ENCODE measurements around the gene TRAF3IP3. TPM values are rescaled to one million over a fixed set of nuclear protein-coding genes. Genes with fewer than 3 reads are reported as not detected.

Gene TRAF3IP3
- total and polyA plus RNA-seq, 2 donors (not counting 1 experiment from before 2014, with no cell fraction given), result 262 to 344 TPM

DNA sequence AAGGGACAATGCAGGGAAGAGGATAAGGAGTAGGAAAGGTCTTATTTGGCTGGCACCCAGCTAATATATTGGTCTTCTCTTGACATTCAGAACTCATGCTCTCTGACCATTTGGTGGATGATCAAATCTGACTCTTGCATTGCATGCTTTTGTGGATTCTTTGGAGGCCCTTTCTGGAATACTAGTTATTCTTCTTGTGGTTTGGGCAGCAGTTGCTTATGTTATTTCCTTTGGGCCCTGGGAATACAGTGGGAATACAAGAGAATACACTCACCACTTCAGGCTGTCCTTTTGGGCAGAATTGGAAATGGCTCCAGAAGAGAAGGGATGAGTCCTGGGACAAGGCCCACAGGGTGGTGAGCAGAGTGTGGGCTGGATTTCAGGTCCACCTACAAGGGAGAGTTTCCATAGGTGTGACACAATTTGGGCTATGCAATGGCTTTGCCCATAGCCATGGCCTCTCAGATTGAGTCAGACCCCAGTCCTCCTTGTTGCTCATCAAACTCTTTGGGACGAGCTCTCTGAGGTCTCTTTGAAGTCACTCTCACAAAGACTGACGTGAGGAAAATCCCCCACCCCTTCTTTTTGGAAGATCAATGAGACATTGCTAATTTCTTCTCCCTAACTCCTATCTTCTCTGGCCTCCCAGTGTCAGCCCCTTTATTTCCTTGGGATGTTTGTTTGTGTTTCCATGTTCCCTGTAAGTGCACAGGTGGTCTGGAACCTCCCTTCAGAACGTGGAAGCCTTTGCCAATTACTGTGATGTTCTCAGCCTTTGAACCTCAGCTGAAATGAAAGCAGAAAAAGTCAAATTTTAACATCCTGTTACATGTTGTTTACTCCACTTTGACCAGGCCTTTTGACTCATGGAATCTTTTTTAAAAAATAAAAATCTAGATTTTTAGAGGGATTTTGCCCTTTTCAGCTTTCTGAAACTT is 31.8 kb upstream of the TRAF3IP3 start:
- Mint-ChIP-seq H3K27ac (no peak overlapping the region), H3K27me3 (no peaks in the 10 kb centered on the region), H3K4me3 (no peak overlapping the region), H3K4me1 (no peaks in the 10 kb centered on the region), H3K9me3 (ENCODE audit: insufficient read depth) (no peaks in the 10 kb centered on the region)
- CTCF ChIA-PET, result no interaction called here
- POLR2A ChIA-PET, result no interaction called here
- WGBS (ENCODE audit: insufficient coverage), result 50% methylated on average over 1 of the region's 3 CpGs
- H3K4me1 ChIP-seq (ENCODE audit: control insufficient read depth in 2 of 2, insufficient read depth in 2 of 2, low read length in 2 of 2), result no peaks in the 10 kb centered on the region
- no peaks in the 10 kb centered on the region for H3K27me3 ChIP-seq (replicated peaks in 1 of 4; ENCODE audit: control extremely low read depth in 1 of 4, control insufficient read depth in 3 of 4, insufficient read depth in 4 of 4, low read length in 3 of 4)
- TF ChIP-seq CTCF (IDR thresholded peaks at IDR 0.05), result no peak
- TF ChIP-seq EZH2 (IDR thresholded peaks at IDR 0.05; ENCODE audit: borderline replicate concordance, insufficient read depth, low read depth, low read length, poor library complexity, severe bottlenecking), result no peak
- no peak overlapping the region for H3K4me2 ChIP-seq (replicated peaks; ENCODE audit: low read depth, low read length, poor library complexity, severe bottlenecking)
- no peak overlapping the region for H3K9ac ChIP-seq (ENCODE audit: low read length)
- H3K79me2 ChIP-seq (ENCODE audit: control insufficient read depth, insufficient read depth, low read length), result no peaks in the 10 kb centered on the region
- H2AFZ ChIP-seq (ENCODE audit: insufficient read depth, low read depth, low read length, poor library complexity, severe bottlenecking), result no peak overlapping the region
- H3K36me3 ChIP-seq (replicated peaks in 1 of 2; ENCODE audit: control extremely low read depth in 1 of 2, control insufficient read depth in 1 of 2, extremely low read depth in 1 of 2, insufficient read depth in 2 of 2, low read length in 1 of 2), result no peaks in the 10 kb centered on the region
- intact Hi-C loops (cut with micrococcal nuclease), result no loop called here
- H3K9me3 ChIP-seq (ENCODE audit: control extremely low read depth in 1 of 3, control insufficient read depth in 2 of 3, insufficient read depth in 1 of 3, low read length in 2 of 3), result no peaks in the 10 kb centered on the region
- no peak overlapping the region for H3K27ac ChIP-seq (ENCODE audit: low read length in 2 of 2)
- no peak overlapping the region for H3K4me3 ChIP-seq (ENCODE audit: control extremely low read depth in 1 of 5, extremely low read depth in 1 of 5, insufficient read depth in 1 of 5, low read depth in 2 of 5, low read length in 4 of 5)
- DNase-seq (no peak), ATAC-seq (ENCODE audit: low read depth) (no peak)
- H4K20me1 ChIP-seq (ENCODE audit: control insufficient read depth, insufficient read depth, low read length, poor library complexity, severe bottlenecking), result no peaks in the 10 kb centered on the region

- no peaks in the 10 kb centered on the region for H3K9me3 ChIP-seq (ENCODE audit: control extremely low read depth in 1 of 3, control insufficient read depth in 2 of 3, insufficient read depth in 1 of 3, low read length in 2 of 3)
- POLR2A ChIA-PET, result no interaction called here
- WGBS (ENCODE audit: insufficient coverage), result 100% methylated on average over 1 of the region's 2 CpGs
- Mint-ChIP-seq H3K27ac (no peak overlapping the region), H3K9me3 (ENCODE audit: insufficient read depth) (no peaks in the 10 kb centered on the region), H3K27me3 (no peaks in the 10 kb centered on the region), H3K4me3 (no peak overlapping the region), H3K4me1 (no peaks in the 10 kb centered on the region)
- intact Hi-C loops (cut with micrococcal nuclease), result no loop called here
- no peak overlapping the region for H3K4me3 ChIP-seq (ENCODE audit: control extremely low read depth in 1 of 5, extremely low read depth in 1 of 5, insufficient read depth in 1 of 5, low read depth in 2 of 5, low read length in 4 of 5)
- H3K27ac ChIP-seq (ENCODE audit: low read length in 2 of 2), result no peak overlapping the region
- no peak overlapping the region for H2AFZ ChIP-seq (ENCODE audit: insufficient read depth, low read depth, low read length, poor library complexity, severe bottlenecking)
- DNase-seq (no peak), ATAC-seq (ENCODE audit: low read depth) (no peak)
- H3K27me3 ChIP-seq (replicated peaks in 1 of 4; ENCODE audit: control extremely low read depth in 1 of 4, control insufficient read depth in 3 of 4, insufficient read depth in 4 of 4, low read length in 3 of 4), result no peaks in the 10 kb centered on the region
- no peaks in the 10 kb centered on the region for H3K4me1 ChIP-seq (ENCODE audit: control insufficient read depth in 2 of 2, insufficient read depth in 2 of 2, low read length in 2 of 2)
- no peaks in the 10 kb centered on the region for H3K36me3 ChIP-seq (replicated peaks in 1 of 2; ENCODE audit: control extremely low read depth in 1 of 2, control insufficient read depth in 1 of 2, extremely low read depth in 1 of 2, insufficient read depth in 2 of 2, low read length in 1 of 2)
- H3K9ac ChIP-seq (ENCODE audit: low read length), result no peak overlapping the region
- H3K79me2 ChIP-seq (ENCODE audit: control insufficient read depth, insufficient read depth, low read length), result no peaks in the 10 kb centered on the region
- CTCF ChIA-PET, result interaction anchor here (0.6 to 1.2 kb wide), 3 partner anchors 29 to 35 kb away, joined by 3 read pairs; no protein-coding TSS in a partner anchor
- no peaks in the 10 kb centered on the region for H4K20me1 ChIP-seq (ENCODE audit: control insufficient read depth, insufficient read depth, low read length, poor library complexity, severe bottlenecking)
- no peak overlapping the region for H3K4me2 ChIP-seq (replicated peaks; ENCODE audit: low read depth, low read length, poor library complexity, severe bottlenecking)
- TF ChIP-seq EZH2 (IDR thresholded peaks at IDR 0.05; ENCODE audit: borderline replicate concordance, insufficient read depth, low read depth, low read length, poor library complexity, severe bottlenecking), result no peak
- no peak for TF ChIP-seq CTCF (IDR thresholded peaks at IDR 0.05)
Observed at GRCh38 chr1:209727286-209727685, 28.6 kb upstream of the TRAF3IP3 start.
